ENCODE results near the gene ZNF442.
"Not testable (repeated sequence)": the region's sequence is repeated elsewhere in the genome, so short reads cannot be mapped to it uniquely, and the experiment has no call there.

Gene ZNF442

GRCh38 chr19:12325690-12326089, 39.8 kb downstream of the ZNF442 start:
- no peak for DNase-seq

GRCh38 chr19:12318782-12319413, 46.6 kb downstream of the ZNF442 start:
- no peak for DNase-seq

- DNase-seq, result no peak
Observed at GRCh38 chr19:12314553-12314952, 50.9 kb downstream of the ZNF442 start.

- not testable (repeated sequence) for DNase-seq
Observed at GRCh38 chr19:12308891-12309290, 56.6 kb downstream of the ZNF442 start.
